Esophagus muscularis mucosa (tissue), 4 donors: ENCODE data around the gene TSPAN11.

ENCODE experiments used
- CTCF ChIP-seq, 3 experiments: fragments of 200-600 bp in 2 of 3; fragments of 450-650 bp in 1 of 3; sonication (generic) in 2 of 3; IDR thresholded peaks; one replicate each; pipeline ENCODE4 v1.5.1; 2017 to 2019; ENCODE audit warnings: antibody characterized with exemption in 3 of 3, mild to moderate bottlenecking in 2 of 3, moderate library complexity in 1 of 3
- EP300 ChIP-seq: sonication (generic); formaldehyde crosslinking; IDR thresholded peaks from one replicate; pipeline ENCODE4 v1.6.1; 2017; ENCODE audit warnings: antibody characterized with exemption
- POLR2A ChIP-seq: fragments of 450-650 bp; IDR thresholded peaks from one replicate; pipeline ENCODE4 v1.6.1; 2017; ENCODE audit warnings: antibody characterized with exemption, moderate library complexity, mild to moderate bottlenecking, low read depth
- POLR2AphosphoS5 ChIP-seq, 2 donors: sonication (generic); formaldehyde crosslinking; IDR thresholded peaks; one replicate each; pipeline ENCODE4 v1.6.1; 2017; ENCODE audit warnings: antibody characterized with exemption in 2 of 2

- TF ChIP-seq CTCF (IDR thresholded peaks at IDR 0.05) = no peak
- no peak for TF ChIP-seq POLR2A
- no peak for TF ChIP-seq POLR2AphosphoS5 (IDR thresholded peaks at IDR 0.05)
- no peak for TF ChIP-seq EP300
Measured at GRCh38 chr12:31020385-31021166, 94.0 kb downstream of the TSPAN11 start.
